Stimulated activated CD4-positive, alpha-beta T cell treated with anti-CD3 and anti-CD28 coated beads, Interleukin-4, amount 100 ng/mL, for 48 hours (primary cell): Measurements from ENCODE around the gene LRP6.

ENCODE experiments used
- DNase-seq, 2 donors: peaks; one replicate each; pipeline ENCODE4 v3.0.0-alpha.2; 2020; ENCODE audit warnings: low read depth in 2 of 2

LRP6 gene

DNA sequence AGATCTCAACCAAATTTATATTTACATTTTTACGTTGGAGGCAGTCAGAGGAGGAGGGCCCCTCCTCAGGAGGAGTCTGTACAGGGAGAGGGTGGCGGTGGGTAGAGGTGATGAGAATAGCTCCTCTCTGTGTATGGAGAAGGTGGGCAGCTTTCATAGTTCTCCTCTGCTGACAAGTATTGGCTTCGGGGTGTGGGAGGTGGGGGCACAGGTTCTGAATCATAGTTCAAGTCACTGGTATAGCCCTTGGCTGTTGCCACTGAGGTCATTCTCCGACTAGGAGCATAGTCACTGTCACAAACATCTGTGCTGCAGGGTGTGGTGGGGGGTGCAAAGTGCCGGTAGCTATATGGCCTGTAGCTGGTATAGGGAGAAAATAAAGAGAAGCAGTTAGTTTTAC lies 145.8 kb downstream of the LRP6 start:
- DNase-seq = no peak

DNA sequence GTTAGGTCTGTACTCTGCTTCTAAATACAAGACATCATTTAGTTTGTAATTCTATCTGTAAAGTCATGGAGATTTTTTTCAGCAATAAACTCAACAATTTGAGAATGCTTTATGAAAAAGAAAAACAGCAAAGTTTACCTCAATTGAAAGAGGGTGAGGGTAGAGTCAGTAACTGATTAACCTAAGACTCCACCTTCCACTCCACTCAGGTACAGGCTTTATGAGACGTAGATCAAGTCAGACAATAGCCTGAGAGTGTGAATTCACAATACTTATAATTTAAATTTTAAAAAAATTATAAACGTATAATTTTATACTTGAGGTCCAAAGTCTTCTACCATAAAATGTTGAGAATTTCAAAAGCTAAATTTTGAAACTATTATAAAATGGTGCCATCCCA lies 150.2 kb downstream of the LRP6 start:
- no peak for DNase-seq

DNA sequence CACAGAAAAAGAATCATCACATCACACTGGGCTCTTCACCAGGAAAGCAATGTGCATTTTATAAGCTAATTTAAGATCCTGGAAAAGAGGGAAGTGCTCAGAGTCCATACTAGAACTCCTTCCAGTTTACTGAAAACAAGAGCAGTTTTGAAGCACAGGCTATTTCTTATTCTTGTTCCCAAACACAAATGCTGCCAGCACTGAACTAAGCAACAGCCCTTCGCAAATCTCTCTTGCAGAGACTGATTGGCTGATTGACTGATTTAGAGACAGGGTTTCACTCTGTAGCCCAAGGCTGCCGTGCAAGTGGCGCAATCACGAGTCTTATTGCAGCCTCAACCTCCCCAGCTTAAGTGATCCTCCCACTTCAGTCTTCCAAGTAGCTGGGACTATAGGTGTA lies 151.3 kb downstream of the LRP6 start:
- DNase-seq = no peak

DNA sequence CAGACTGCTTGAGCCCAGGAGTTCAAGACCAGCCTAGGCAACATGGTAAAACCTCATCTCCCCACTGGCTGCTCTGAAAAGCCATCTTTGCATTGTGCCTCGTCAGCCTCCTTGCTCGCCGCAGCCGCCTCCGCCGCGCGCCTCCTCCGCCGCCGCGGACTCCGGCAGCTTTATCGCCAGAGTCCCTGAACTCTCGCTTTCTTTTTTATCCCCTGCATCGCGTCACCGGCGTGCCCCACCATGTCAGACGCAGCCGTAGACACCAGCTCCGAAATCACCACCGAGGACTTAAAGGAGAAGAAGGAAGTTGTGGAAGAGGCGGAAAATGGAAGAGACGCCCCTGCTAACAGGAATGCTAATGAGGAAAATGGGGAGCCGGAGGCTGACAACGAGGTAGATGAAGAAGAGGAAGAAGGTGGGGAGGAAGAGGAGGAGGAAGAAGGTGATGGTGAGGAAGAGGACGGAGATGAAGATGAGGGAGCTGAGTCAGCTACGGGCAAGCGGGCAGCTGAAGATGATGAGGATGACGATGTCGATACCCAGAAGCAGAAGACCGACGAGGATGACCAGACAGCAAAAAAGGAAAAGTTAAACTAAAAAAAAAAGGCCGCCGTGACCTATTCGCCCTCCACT lies 155.8 kb downstream of the LRP6 start:
- peak in 1 of 2 donors; percentile 2 for DNase-seq

DNA sequence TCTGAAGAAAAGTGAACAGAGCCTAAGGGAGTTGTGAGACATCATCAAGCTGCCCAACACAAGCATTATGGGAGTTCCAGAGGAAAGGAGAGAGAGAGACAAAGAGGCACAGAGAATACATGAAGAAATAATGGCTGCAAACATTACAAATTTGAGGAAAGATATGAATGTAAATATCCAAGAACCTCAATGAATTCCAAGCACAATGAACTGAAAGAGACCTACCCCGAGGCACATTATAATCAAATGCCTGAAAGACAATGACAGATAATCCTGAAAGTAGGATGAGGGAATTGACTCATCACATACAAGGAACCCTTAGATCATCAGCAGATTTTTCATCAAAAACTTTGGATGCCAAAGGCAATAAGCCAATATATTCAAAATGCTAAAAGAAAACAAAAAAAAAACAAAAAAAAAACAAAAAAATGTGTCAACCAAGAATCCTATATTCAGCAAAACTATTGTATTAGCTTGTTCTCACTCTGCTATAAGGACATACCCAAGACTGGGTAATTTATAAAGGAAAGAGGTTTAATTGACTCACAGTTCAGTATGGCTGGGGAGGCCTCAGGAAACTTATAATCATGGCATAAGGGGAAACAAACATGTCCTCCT lies 158.3 kb downstream of the LRP6 start:
- DNase-seq = no peak

DNA sequence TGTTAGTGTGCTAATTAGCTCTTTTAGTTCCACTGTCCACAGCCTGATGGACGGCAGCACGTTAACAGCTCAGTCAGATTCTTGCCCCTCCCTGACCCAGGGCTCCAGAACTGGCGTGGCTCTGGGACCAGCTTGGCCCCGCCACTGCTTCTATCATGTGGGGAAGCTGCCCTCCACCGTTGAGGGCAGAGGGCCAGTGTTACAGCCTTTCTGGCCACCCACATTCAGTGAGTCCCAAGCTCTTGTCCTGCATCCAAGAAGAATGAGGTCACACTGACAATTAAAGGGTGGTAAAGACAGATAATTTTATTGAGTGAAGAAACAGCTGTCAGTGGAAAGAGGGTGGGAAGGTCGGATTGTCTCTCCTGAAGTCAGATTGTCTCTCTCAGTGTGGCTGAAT lies 159.2 kb downstream of the LRP6 start:
- no peak for DNase-seq

DNA sequence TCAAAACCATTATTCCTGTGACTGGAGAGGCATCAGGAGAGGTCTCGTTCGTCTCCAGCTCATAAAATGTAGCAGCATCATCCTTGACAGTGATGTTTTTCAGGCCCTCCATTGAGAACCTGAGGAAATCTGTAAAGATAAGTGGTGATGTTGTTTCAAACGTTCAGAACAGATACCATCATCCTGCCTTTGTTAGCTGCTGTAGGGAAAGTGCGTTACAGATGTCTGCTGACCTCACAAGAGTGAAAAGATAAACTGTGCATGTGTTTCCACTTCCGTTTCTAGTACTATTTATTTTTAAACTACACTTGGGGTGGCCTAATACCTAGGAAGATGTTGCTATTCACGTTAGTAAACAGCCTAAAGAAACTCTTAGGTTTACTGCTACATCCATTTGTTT lies 167.7 kb downstream of the LRP6 start:
- DNase-seq = no peak

DNA sequence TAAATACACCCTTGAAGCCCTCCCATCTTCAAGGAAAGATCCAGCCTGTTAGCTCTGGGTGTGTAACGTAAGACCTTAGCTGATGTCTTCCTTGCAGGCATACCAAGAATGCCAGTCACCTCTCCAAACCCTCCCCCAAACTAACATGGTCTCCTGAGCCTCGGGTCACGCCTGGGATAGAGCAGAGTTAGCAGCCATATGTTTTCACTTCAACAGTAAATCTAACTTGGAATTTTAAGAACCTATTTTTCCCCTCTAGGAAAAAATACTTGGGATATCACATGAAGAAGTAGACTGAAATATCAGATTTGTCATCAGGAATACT lies 168.2 kb downstream of the LRP6 start:
- DNase-seq = no peak

DNA sequence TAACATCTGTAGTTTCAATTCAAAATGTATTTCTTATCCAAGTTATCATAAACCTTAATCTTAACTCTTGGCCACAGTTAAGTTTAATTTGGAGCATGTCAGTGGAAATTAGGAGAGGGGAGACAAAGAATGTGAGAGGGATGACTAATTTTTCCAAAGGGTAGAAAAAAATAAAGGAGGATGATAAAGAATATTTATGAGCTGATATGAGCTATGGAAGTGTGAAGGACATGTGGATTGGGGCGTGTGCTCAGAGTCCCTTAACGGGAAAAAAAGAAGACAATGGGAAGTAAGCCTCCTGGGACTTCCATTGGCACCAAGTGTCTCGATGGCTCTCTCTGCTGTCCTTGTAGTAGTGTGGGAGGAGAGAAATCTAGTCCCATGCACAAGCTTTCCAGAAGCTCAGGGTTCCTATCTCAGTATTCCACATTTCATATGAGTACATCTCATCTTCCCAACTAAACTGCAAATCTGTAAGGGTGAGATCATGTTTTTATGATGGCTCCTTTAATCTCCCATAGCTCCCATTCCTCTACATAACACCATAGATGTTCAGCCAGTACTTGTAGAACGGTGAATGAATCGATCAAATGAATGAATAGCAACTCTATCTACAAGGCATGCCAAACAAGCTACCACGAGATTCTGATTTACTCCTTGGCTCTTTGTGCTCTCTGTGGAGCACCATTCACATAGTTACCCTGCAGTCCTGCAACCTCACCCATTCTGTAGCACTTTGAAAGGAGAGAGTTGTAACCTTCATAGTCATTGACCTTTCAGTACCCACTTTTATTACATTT lies 168.8 kb downstream of the LRP6 start:
- DNase-seq = no peak

DNA sequence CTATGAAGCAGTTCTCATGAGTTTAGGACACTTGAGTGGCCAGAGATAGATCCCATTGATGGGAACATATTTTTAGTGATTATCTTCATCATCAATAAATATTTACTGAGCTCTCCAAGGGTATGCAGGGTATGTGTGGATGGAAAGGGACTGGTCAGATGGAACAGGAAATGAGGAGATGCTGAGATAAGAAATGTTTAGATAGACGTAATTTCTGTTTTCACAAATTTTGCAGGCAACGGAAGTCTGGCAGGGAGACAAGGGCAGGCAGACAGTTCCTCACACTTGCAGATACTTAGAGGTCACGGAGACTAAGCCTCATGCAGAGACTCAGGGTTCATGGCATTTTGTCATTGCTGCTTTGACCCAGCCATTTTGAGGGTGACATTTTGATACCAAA lies 171.8 kb downstream of the LRP6 start:
- DNase-seq = no peak

DNA sequence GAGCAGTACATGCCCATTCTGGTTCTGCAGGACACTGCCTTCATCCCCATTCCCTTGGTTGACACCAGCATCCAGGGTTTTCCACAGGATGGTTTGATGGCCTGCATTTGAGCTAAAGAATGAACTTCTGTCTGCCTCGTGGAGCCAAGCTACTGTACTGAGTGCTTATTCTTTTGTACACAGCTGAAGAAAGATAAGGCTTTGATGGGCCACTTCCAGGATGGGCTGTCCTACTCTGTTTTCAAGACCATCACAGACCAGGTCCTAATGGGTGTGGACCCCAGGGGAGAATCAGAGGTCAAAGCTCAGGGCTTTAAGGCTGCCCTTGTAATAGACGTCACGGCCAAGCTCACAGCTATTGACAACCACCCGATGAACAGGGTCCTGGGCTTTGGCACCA lies 172.4 kb downstream of the LRP6 start:
- no peak for DNase-seq

DNA sequence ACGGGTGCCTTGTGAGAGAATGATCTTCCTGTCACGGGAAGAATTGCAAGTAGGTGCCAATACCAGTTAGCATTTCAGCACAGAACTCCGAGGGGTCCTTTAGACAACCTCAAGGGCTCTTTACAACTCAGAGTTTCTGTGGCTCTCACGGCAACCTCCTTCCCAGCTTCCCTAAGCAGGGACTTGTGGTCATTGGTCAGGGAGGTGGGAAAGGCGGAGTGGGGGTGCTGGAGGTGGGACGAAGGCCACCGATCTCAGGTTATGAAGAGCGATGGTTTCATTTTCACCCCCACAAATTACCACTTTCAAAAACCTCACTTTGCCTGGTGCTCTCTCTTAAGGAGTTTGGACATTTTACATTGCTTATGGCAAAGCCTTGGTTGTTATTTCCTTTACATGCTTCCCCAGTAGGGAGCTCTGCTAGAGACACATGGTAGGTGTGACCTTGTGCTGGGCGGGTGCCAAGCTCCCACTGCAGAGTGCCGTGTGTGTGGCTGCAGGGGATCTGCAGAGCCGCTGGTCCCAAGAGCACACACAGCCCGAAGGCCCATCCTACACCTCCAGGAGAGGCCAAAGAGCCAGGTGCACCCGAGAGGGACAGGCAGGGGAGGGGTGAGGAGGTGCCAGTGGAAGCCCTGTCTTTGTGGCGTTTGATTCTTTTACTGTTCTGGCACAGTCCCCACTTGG lies 174.7 kb downstream of the LRP6 start:
- no peak for DNase-seq

DNA sequence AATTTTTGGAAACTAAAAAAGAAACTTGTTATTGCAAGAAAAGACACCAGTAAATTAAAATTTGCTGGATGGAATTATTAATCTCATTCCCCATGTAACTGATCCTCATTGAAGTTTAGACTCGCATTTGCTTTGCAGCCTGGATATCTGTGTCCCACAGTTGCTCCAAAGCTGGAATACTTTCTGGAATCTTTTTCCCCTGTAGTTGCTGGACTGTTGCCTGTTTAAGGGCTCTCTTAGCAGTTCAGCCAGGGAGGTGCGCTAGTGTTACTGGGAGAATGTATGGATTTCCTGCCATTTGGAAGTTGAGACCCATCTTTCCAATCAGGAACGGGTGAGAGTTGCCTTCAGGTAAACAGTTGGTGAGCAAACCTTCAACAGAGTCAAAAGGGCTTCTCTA lies 175.8 kb downstream of the LRP6 start:
- DNase-seq = no peak

DNA sequence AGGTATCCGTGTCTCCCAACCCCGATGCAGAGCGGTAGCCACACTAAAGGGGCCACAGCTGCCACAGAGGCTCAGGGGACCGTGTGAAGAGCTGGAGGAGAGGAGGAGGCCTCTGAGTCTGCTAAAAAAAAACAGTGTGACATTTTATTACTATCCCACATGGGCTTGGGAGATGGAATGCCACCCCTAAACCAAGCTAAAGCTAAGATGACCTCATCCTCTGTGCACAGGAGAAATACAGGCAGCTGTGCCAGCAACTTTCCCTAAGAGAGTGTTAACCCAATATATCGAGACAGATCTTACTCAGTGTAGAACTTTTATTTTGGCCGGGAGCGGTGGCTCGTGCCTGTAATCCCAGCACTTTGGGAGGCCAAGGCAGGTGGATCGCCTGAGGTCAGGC lies 178.1 kb downstream of the LRP6 start:
- DNase-seq = no peak

DNA sequence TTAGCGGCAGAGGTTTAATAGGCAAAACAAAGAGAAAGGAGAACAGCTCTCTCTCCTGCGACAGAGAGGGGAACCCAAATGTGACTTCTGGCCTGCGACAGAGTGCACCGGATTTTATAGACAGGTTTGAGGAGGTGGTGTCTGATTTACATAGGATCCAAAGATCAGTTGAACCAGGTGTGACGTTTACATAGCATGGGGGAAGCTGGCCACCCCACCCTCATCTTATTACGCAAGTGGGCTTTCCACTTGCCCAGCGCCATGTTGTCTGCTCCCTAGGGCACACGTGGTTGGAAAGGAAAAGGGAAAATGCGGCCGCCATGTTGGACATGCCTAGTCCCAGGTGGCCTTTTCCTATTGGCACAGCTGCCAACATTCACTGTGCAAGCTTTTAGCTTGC lies 178.7 kb downstream of the LRP6 start:
- no peak for DNase-seq

DNA sequence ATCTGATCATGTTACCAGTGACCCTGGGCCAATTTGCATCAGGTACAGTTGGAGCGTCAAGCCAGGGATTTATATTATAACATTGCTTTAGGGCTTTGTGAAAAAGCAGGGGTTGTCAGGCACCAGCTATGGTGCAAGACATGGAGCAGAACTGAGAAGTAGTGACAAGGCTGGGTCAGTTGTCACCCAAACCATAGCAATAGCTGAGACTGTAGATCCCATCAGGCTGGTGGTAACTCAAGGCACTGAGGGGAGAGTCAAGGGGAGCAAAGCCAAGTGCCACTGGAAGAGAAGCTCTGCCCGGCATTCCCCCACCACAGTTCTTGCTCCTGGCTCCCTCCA lies 179.2 kb downstream of the LRP6 start:
- no peak for DNase-seq

DNA sequence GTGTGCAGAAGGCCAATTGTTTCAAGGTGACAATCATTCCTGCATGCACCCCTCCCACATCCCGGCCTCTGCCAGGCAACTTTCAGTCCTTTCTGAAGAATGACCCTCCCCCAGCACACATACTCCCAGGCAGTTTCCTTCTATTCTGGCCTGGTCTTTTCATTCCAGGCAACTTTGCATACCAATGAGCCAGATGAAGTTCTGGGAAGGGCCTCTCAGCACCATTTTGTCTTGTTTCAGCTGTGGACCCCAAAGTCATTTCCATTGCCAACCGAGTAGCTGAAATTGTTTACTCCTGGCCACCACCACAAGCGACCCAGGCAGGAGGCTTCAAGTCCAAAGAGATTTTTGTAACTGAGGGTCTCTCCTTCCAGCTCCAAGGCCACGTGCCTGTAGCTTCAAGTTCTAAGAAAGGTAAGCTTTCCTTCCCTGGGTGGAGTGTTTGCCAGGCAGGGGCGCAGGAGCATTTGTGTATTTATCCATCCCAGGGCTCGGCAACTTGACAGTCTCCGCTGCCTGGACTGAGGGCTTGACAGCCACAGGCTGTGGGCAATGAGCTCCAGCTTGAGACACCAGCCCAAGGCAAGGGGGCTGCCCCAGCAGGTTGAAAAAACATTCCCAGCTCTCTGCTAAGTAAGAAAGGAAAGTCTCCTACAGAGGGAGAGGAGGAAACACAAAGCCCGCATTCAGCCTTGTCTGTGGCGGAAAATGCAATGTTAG lies 179.7 kb downstream of the LRP6 start:
- DNase-seq = no peak

DNA sequence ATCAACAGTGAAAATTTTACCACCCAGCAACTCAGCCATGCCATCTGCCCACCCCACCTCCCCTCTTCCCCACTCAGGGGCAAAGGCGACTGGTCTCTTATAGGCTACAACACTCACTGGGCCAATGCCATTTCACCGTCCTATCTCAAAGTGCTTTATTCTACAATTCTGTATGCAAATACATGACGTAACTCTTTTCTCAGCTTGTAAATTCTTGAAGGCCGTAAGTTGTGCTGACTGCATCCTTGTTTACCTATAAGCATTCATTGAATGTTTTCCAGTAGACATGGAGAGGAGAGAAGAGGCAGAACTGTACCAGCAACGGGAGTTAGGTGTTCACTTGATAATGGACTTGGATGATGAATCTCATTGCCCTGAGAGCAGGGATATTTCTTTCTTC lies 180.5 kb downstream of the LRP6 start:
- no peak for DNase-seq

DNA sequence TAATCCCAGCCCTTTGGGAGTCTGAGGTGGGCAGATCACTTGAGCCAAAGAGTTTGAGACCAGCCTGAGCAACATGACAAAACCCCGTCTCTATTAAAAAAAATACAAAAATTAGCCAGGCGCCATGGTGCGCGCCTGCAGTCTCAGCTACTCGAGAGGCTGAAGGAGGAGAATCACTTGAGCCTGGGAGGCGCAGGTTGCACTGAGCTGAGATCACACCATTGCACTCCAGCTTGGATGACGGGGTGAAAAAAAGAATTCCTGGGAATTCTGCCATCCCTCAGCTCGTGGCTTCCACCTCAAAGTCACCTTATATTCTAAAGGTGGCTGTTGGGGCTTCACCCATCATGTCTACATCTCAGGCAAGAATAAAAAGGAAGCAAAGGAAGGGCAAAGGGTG lies 183.2 kb downstream of the LRP6 start:
- DNase-seq = no peak

DNA sequence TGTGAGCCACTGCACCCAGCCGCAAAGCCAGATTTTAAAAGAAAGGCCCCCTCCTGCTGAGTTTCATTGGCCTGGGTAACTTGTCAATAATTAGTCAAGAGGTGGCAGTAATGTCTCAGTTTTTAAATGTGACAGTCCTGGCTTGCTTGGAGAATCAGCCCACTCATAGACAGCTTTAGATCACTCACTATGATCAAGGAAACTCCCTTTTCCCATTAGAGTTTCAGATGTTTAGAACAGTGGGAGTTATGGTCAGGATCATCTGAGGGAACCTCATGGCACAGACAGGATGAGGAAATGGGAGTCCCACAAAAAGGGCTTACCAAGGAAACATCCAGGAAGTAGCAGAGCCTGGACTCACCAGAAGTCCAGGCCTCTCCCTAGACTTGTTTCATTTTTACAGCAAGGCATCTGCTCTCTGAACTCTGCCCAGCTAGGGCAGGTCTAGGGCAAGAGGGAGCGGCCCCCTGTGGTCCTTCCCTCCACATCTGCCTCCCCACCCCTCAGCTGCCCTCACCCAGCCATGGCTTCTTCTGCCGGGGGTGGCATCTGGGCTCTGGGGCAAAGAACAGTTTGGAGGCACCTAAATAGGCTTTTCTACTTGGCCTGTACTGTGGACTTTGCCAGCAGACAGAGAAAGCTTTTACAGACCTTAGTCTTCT lies 184.9 kb downstream of the LRP6 start:
- DNase-seq = no peak

DNA sequence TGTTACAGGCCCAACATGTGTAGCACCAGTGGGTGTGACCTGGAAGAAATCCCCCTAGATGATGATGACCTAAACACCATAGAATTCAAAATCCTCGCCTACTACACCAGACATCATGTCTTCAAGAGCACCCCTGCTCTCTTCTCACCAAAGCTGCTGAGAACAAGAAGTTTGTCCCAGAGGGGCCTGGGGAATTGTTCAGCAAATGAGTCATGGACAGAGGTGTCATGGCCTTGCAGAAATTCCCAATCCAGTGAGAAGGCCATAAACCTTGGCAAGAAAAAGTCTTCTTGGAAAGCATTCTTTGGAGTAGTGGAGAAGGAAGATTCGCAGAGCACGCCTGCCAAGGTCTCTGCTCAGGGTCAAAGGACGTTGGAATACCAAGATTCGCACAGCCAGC lies 187.6 kb downstream of the LRP6 start:
- DNase-seq = no peak
